Suppressor macrophage (primary cell): ENCODE measurements around the gene SLC35F1.
"Not testable (repeated sequence)": the region's sequence is repeated elsewhere in the genome, so short reads cannot be mapped to it uniquely, and the experiment has no call there.

ENCODE experiments used
- DNase-seq, 4 experiments: peaks; one replicate each; pipeline ENCODE4 v3.0.0-alpha.2; 2020 to 2022

The SLC35F1 gene

DNA sequence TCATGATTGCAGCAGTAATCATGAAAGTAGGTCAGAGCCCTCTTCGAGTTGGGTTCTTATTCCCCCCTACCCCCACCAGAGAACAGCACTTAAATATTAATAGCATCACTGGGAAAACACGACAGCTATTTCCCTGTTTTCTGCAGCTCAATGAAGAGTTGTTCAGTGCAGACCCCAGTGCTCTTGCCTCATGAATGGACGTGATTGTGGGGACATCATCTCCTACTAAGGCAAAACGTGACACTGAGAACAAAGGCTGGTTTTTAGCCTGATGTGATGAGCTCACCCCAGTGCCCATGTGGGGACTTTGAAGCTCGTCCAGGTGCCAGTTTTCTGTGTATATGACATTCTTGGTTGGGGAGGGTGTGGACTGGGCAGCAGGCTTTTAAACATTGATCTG is 105.9 kb downstream of the SLC35F1 start:
- DNase-seq = no peak

GRCh38 chr6:118016532-118016931 is 109.5 kb downstream of the SLC35F1 start:
- DNase-seq = no peak

GRCh38 chr6:118017301-118017848 is 110.3 kb downstream of the SLC35F1 start:
- DNase-seq = no peak

DNA sequence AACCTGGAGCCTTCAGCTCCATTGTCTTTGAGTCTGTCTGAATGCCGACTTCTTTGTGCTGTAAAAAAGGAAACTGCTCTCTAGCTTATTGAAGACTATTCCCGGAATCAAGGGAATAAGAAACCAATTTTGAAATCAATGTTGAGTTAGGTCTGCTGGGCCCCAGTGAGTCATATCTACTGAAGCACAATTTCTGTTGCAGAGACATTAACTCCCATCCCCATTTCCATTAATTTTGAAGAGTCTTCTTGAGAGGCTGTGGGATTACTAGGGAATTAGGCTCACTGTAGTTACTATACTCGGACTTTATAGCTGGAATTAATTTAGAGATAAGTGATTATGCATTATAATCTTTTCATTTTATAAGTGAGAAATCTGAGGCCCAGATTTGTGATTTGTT is 116.7 kb downstream of the SLC35F1 start:
- DNase-seq = no peak

- no peak for DNase-seq
Measured at GRCh38 chr6:118029967-118030366, 122.9 kb downstream of the SLC35F1 start.

GRCh38 chr6:118037479-118037878 is 130.4 kb downstream of the SLC35F1 start:
- not testable (repeated sequence) for DNase-seq

- DNase-seq = no peak
Measured at GRCh38 chr6:118042855-118043254, 135.8 kb downstream of the SLC35F1 start.

DNA sequence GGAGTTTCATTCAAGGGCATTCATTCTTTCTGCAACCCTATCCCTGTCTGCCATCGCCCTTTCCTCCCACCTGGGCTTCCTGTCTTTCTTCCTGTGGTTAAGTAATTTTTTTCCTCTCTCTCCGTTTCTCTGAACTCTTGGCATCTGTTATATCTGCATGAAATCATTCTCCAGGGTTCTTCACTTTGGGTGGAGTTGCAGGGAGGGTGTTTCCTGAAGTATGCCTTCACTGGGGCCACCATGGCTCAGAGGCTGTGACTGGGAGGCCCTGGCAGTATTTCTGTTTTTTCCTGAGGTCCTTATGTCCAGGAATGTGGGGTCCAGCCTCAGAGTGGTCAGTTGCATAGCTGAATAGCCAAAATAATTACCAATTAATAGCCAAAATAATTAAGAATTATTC is 137.2 kb downstream of the SLC35F1 start:
- DNase-seq = no peak

- no peak for DNase-seq
Measured at GRCh38 chr6:118054082-118054481, 147.0 kb downstream of the SLC35F1 start.

GRCh38 chr6:118061666-118062065 is 154.6 kb downstream of the SLC35F1 start:
- DNase-seq = no peak

- no peak for DNase-seq
Measured at GRCh38 chr6:118080547-118080946, 173.5 kb downstream of the SLC35F1 start.

GRCh38 chr6:118083711-118084110 is 176.6 kb downstream of the SLC35F1 start:
- DNase-seq = no peak

DNA sequence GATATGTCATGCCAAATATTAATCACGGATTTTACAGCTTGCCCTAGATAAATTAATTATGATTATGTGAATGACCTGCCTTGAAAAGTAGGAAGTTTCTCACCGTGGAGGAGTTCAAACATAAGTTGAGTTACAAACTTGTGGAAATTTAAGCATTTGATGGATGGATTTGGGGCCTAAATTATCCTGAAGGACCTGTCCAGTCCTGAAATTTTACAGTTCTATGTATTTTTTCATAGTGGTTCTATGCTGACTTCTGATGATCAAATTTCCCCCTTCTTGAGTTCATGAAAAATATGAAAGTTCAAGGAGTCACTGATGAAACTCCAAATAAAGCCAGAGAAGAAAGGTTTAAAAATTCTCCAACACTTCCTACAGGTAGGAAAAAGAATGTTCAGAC is 178.6 kb downstream of the SLC35F1 start:
- no peak for DNase-seq

GRCh38 chr6:118086159-118086558 is 179.1 kb downstream of the SLC35F1 start:
- DNase-seq = no peak

- DNase-seq = no peak
Measured at GRCh38 chr6:118092086-118092485, 185.0 kb downstream of the SLC35F1 start.

DNA sequence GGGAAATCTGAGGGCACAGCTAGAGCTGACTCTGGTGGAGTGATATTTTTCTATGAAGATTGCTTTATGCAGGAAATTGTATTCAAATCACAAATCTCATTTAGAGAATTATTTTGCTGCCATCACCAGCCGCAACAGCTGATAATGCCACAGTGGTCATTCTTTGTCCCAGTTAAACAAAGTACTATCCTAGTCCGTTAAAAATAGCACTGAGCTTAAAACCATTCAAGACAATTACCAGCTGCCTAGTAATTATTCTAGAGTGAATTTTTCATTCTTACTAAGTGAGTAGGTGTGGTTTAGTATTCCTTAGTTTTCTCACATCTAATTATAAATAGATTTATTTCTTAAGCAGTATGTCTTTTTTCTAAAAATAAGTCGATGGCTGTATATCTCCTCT is 190.5 kb downstream of the SLC35F1 start:
- no peak for DNase-seq

GRCh38 chr6:118100717-118101116 is 193.7 kb downstream of the SLC35F1 start:
- no peak for DNase-seq

DNA sequence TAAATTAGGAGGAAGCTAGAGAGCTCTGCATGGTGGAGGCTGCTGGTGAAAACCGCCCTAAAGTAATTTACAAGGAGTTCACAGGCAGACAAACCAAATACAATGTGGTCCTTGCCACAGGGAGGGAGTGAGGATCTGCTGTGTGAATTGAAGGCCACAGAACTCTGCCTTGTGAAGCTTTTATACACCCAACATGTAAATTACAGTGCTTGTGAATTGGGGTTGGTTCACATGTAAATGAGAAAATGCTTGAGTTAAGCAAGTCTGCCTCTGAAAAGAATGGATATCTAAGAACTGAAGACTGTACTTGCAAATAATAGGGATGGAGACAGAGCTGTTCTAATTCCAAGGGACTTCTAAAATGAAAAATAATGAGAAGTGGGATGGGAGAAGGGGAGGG is 194.2 kb downstream of the SLC35F1 start:
- DNase-seq = no peak

DNA sequence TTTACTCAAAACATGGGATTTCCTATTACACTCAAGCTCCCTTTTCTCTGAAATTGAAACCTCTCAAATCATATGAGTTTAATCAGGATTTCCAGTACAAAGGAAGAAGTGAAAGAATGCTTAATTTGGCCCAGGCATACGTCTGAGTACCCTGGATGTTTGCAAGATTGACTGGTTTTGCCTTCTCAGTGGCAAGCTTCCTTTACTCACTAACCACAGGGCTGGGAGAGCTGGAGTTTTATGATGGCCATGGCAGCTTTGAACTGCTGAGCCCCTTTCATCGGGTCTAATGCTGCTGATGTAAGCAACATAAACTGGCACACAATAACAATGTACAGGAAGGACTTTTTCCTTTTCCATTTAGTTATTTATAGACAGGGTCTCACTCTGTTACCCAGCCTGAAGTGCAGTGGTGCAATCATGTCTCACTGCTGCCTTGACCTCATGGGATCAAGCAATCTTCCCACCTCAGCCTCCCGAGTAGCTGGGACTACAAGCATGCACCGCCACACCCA is 194.8 kb downstream of the SLC35F1 start:
- no peak for DNase-seq

- no peak for DNase-seq
Measured at GRCh38 chr6:118102401-118102800, 195.3 kb downstream of the SLC35F1 start.

- DNase-seq = no peak
Measured at GRCh38 chr6:118103381-118104146, 196.5 kb downstream of the SLC35F1 start.

DNA sequence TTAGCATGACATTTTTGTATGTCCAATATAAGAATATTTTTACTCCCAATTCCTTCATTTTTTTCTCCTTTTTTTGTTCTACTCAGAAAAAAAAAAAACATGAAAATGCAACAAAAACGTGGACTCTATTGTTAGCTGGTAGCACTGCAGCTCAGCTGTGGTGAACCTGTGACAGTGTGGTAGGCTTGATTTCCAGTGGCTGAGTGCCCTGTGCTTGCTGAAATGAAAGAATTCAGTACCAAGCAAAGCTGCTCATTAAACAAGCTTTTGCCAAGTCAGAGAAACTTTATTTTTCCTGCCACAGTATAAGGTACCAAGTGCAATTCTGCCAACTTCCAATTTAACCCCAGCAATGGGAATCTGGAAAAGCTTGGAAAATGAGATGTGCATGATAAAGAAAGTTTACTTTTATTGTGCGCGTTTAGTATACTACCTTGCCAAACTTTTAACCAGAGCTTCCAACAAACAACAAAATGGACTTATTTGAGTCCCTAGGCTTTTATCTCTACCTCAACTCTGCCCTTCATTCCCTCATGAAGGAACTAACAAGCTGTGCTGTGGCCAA is 215.2 kb downstream of the SLC35F1 start:
- DNase-seq = no peak

DNA sequence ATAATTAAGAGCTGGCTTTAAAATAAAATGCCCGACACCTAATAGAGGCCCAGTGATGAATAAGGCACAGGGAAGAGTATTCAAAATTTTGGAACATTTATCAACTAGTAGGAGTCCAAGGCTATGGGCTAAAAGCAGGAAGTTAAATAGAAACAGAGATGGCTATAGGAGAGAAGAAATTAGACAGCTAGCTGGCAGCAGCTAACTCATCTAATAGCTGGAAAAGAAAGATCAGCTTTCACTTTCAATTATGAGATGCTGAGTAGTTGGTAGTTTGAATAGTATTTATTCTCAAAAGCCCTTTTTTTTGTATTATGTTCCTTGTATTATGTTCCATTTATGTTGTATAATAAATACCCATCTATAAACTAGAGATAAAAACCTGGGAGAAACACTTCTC is 215.7 kb downstream of the SLC35F1 start:
- DNase-seq = no peak

DNA sequence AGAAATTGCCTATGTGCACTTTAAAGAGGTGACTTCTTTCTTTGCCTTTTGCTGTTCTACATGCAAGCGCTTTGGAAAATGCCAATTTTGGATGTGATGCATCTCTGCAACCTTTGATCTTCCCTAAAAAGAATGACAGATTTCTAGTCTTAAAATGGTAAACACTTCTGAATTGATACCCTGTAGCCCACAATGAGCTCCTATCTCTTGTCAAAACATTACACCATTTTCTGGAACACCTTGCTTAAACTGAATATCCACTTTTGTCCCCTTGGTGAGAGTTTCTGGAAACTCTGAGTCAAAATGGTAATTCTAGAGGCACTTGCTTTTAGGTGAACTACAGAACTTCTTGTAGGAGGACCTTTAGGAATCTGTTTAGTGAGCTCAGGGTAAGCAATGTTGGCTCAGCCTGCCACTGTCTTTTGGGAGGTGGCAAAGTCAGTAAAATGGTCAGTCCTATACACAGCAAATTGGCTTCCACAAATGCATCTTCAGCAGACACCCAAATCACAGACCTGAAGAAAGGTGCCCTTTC is 216.5 kb downstream of the SLC35F1 start:
- no peak for DNase-seq
